ENCODE results near the gene UMAD1. TPM values are rescaled to one million over a fixed set of nuclear protein-coding genes. Genes with fewer than 3 reads are reported as not detected.

Gene UMAD1
- total RNA-seq, 1 donor from 2014 or later = 19.2 TPM

DNA sequence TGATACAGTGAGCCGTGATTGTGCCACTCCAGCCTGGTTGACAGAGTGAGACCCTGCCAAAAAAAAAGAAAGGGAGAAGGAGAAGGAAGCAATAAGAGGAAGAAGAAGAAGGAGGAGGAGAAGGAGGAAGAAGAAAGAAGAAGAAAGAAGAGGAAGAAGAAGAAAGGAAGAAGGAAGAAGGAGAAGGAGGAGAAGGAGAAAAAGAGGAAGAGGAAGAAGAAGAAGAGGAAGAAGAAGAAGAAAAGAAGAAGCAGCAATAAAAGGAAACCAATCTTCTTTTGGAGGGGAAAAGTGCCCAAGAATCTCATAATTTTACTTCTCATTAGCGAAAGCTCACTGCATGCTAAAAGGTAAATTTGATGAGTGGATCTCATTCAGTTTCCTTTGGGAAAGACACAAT, 242.3 kb downstream of the UMAD1 start:
- DNase-seq (ENCODE audit: low spot score) = no peak

DNA sequence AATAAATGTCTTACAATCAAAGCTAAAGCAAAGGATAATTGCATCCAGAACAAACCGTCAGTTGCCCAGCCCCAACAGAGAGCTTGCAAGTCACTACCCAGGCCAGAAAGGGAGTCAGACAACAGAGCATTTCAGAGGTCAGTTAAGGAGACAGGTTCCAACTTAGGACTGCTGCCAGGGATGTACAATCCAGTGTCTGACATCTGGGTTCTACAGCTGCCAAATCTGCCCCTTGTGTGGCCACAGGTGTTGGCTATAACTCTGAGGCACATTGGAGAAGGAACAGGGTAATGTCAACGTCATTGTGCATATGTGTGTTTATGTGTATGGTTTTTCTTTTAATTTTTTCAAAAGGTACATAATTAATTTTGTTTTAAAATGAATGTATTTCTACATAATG, 242.8 kb downstream of the UMAD1 start:
- DNase-seq (ENCODE audit: low spot score) = no peak

DNA sequence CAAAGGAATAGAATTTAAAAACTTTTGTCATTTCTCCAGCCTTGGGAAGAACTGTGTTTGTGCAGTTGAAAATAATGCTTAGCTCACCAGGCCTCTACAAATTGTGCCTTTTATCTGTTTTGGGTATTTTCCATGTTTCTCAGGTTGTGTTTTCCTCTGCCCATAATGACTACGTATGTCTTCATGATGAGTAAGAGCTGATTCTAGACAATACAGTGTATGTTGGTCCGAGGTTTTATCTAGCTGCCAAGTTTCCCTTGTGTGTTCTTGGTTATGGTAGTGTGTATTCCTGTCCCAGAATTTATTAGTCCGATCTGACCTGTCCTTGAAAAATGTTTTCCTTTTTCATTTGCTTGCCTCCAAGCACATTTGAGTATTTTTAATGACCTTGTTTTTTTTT, 244.3 kb downstream of the UMAD1 start:
- DNase-seq (ENCODE audit: low spot score) = no peak

DNA sequence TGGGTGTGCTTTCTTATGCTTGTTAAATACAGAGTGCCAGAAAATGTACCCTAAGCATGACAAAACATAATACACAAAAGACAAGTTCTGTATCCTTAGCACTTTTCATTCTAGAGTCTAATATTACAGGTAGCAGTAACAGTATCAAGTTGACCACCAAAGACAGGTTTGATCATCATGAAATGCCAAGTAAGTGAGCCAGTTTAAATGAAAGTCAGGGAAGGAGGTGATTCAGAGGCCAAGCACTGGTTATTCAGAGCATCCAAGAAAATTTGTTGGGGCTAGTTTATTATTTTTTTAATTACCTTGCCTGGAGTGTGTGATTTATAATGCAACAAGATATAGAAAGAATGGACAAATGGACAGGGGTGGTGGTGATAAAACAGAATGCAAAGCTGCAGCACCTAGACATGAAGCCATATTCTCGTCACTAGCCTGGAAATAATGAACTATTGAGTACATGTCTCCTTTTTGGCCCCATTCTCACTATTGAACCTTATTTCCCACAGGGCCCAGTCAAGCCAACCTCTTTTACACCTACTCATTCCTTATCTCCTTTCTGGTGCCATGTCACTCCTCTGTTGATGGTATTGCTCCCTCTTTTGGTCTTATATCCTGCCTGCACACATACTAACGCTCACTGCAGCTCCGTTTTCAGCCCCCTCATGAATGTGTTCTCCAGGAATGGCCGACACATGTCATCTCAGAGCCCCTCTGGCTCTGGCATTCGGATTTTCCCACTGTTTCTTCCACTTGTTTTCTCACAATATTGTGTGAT, 249.4 kb downstream of the UMAD1 start:
- DNase-seq (ENCODE audit: low spot score) = no peak

DNA sequence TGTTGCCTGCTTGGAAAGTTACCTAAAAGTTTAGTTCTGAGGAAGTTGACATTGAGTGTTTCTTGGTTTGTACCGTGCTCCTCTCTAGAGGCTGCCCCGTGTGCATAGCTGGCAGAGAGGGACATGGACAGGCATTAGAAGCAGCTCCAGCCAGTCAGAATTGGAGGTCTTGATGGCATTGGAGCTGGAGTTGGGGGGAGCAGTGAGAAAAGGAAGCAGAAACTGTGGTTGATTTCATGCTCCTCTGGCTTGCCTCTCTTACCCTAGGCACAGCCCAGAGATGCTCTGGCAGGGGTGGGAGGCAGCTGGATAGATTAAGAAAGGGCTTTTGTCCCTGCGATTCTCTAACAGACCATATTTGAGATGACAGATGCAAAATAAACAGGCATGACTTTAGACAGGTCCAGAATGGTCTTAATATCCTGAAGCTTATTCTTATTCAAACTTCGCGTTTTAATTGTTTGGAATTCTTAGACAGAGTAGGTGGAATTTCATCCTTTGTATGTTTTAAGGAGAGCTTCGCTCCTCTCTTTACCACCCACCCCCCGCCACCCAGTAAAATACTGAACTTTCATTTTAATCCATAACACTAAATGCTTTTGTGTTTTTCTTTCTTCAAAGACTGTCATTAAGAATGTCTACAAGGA, 254.6 kb downstream of the UMAD1 start:
- DNase-seq (ENCODE audit: low spot score) = no peak

DNA sequence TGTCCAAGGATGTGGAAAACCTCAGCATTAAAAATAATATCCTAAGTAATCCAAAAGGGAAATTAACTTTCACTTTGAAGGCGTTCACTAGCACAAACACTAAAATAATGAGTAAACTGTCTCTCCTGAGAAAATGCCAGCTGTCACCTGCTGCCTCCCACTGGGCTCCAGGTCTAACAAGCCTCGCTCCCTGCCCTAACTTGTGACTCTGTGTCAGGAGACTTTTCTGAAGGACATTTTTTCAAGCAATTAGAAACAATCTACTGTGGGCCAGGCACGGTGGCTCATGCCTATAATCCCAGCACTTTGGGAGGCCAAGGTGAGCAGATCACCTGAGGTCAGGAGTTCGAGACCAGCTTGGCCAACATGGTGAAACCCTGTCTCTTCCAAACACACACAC, 255.2 kb downstream of the UMAD1 start:
- peak; percentile 44 for DNase-seq (ENCODE audit: low spot score)

DNA sequence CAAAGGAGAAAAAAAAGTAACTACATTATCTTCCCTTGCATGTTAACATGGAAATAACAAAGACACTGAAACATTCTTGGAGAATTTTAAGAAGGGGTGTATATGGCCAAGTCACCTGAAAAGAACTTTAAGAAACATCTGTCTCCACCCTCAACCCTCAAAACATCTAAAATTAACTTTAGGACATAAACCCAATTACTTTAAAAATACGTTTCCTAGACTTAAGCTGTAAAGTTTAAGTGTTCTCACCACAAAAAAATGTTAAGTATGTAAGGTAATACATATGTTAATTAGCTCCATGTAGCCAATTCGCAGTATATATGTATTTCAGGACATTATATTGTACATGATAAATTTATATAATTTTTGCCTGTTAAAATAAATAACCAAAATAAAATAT, 257.0 kb downstream of the UMAD1 start:
- DNase-seq (ENCODE audit: low spot score) = no peak

DNA sequence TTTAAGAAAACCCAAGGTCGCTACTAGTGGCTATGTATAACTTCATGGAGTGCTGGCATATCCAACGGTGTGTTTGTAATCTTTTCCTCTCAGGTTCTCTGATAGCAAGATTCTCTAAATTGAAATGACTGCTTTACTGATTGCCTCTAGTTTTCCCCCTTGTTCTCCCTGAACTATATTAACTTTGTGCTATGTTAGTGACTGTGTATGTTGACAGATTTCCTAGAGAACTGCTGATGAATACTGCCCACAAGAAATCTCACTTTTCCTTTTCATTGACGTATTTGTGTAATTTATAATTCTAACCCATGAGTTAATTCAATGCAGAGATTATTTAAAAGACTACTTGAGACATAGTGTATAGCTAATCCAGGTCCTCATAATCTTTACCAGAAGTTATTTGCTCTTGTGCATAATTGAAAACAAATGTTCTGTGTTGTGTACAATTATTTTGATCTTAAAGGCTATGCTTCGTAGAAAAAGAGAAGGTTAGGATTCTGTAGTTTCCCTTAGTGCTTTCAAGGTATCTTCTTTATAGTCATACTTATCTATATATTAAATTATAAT, 257.5 kb downstream of the UMAD1 start:
- DNase-seq (ENCODE audit: low spot score) = no peak

DNA sequence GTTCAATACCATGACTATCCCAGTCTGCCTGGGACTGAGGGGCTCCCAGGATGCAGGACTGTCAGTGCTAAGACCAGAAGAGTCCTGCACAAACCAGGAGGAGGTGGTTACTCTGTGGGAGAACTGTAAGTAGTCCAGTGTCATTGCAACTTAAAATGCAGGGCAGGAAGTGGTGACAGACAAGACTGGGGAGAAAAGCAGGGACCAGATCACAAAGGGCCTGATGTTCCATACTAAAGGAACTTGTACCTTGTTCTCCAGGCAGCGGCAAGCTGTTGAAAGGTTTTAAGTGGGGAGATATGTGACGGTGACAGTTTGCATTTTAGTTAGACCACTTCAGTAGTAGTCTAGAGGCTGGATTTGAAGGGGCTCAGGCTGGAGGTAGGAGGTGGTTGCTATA, 262.3 kb downstream of the UMAD1 start:
- DNase-seq (ENCODE audit: low spot score) = no peak

DNA sequence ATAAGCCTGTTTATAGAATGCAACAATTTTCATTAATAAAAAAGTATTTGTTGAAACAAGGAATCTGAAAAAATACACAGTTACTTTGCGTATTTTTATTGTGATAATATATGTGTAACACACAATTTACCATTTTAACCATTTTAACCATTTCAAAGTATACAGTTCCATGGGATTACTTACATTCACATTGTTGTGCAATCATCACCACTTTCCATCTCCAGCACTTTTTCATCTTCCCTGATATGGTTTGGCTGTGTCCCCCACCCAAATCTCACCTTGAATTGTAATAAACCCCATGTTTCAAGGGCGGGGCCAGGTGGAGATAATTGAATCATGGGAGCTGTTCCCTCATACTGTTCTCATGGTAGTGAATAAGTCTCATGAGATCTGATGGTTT, 266.8 kb downstream of the UMAD1 start:
- no peak for DNase-seq (ENCODE audit: low spot score)

DNA sequence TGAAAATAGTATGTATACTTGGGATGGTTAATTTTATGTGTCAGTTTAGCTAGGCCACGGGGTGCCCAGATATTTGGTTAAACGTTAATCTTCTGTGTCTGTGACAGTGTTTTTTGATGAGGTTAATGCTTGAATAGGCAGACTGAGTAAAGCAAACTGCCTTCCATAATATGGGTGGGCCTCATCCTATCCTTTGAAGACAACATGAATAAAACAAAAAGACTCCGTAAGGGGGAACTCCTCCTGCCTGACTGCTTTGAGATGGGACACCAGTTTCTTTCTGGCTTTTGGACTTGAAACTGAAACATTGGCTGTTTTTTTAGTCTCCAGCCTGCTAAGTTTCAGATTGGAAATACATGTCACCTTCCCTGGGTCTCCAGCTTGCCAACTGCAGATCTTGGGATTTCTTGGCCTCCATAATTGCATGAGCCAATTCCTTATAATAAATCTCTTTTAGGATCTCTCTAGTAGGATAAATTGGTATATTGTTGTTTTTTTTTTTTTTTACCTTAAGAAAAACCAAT, 268.1 kb downstream of the UMAD1 start:
- DNase-seq (ENCODE audit: low spot score) = no peak

DNA sequence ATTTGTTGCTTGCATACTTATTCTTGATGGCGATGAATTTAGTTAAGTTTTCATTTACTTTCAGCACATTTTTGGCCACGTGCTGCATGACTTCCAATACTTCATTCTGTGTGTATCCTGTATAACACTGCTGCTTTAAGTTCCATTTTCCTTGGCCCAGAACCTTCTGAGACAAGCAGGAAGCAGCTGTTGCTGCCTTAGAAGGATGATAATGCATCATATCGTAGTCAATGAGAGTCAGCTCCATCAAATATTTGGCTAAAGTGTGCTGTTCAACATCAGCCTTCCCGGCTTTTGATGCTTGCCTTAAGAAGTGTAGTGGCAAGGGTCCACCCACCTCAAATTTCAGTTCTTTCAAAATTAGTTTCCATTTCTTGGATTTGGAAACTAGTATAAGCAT, 268.8 kb downstream of the UMAD1 start:
- no peak for DNase-seq (ENCODE audit: low spot score)

DNA sequence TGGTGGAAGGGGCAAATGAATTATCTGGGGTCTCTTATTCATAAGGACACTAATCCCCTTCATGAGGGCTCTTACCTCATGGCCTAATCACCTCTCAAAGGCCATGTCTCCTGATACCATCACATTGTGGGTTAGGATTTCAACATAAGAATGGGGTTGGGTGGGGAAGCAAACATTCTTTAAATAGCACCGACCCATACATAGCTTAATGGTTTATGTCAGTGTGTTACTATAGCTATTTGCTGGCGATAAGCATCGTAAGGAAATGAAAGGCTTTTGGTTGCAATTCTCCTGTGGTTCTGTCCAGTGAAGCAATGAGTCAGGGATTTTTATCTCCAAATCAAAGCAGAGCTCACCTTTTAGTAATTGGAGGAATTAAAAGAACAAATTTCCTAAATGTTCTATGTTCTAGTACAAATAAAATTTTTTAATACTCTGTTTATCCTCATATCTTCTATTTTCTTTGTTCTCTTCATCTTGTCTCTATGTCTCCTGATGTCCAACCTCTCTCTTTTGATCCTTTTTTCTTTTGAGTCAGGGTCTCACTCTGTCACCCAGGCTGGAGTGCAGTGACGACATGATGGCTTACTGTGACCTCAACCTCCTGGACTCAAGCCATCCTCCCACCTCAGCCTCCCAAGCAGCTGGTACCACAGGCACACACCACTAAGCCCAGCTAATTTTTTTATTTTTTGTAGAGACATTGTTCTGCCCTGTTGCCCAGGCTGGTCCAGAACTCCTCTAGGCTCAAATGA, 271.0 kb downstream of the UMAD1 start:
- no peak for DNase-seq (ENCODE audit: low spot score)

DNA sequence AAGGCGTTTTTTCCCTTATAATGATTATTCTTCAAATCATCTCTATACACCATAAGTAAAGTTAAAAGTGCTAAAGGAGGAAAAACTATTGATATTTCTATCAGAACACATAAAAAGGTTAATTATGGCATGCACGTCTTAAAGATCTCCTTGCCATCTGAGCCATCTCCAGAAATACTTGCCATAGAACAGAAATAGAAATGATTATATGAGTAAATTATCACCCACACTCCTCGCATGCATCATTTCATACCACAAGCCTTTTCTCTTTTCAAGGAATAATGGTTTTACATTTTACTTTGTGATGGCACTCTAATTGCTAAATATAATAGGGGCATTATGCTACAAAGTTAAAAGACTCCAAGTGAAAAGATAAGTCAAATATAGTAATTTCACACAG, 272.4 kb downstream of the UMAD1 start:
- no peak for DNase-seq (ENCODE audit: low spot score)

DNA sequence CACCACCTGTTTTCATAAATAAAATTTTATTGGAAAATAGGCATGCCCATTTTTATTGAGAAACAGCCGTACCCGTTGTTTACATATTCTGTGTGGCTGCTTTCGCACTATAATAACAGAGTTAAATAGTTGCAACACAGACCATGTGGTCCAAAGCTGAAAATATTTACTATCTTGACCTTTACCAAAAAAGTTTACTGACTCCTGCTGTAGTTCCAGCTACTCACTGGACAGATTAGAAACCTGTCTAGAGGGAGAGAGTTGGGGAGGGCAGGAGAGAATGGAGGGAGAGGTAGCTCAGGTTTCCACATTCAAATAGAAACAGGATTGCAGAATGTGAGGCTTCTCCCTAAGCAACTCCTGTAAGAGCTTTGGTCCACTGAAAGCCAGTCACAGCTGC, 273.0 kb downstream of the UMAD1 start:
- DNase-seq (ENCODE audit: low spot score) = no peak

DNA sequence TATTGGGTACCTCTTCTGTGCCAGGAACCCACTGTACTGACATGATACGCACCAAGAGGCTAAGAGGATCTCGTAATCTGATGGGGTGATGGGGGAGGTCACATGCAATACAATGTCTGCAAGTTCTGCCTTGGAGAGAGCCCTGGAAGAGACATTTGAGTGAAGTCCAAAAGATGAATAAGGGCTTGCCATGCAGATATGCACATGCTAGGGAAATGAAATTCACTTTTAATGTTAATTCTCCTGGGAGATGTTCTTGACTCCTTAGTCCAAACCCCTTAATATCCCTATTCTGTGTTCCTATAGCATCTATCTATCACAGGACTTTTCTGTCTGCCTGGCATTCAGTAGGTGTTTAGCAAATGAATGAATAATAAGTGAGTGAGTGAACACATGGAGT, 274.0 kb downstream of the UMAD1 start:
- DNase-seq (ENCODE audit: low spot score) = no peak

DNA sequence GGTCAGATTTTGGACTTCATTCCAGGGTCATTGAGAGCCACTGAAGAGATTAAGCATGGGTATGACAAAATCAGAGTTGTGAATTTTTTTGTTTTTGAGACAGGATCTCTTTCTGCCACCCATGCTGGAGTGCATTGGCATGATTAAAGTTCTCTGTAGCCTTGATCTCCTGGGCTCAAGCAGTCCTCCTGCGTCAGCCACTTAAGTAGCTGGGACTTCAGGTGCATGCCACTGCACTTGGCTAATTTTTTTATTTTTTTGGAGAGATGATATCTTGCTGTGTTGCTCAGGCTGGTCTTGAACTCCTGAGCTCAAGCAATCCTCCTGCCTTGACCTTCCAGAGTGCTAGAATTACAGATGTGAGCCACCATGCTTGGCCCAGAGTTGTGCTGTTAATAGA, 275.5 kb downstream of the UMAD1 start:
- no peak for DNase-seq (ENCODE audit: low spot score)

DNA sequence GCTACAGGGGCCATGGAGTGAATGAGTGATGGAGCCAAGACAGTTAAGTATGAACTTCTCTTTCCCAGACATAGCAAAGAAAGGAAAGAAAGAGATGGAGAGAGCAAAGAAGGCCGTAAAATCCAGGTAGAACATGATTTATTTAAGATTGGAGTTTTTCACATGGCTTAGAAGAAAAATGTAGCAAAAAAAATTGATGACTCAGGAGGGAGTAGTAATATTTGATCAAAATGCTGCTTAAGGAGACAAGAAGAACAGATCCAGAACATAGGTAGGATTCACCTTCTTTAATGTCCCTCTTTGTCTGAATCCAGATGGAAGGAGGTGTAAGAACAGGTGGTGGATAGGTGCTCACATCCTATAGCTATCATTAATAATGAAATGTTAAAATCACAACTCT, 277.0 kb downstream of the UMAD1 start:
- no peak for DNase-seq (ENCODE audit: low spot score)

DNA sequence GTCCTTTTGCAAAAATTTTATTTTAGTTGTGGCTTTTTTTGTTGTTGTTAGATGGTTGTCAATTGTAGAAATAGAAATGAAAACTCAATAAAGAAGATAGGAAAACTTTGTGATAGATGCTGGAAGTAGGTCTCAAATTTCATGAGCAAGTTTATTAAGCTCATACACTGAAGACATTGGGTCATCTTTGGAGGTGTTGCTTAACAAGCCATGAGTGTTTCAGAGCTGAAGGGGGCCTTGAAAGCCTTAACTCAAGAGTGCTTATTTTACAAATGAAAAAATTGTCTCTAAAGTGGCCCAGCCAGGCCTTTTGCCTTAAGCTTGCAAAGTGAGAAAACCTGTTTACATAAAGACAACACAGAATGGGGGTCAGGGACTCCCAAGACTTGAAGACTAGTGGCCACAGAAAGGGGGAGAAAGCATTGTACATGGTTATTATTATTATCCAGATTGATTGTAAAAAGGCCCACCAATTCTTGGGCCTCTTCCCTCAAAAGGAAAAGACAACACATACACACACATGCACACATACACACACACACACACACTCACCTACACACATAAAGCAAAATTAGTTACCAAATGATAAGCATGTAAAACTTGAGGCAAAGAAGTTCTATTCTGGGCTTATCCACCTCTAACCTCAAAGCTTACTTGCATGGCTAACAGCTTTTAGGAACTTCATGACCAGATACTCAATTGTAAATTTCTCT, 278.3 kb downstream of the UMAD1 start:
- DNase-seq (ENCODE audit: low spot score) = no peak

DNA sequence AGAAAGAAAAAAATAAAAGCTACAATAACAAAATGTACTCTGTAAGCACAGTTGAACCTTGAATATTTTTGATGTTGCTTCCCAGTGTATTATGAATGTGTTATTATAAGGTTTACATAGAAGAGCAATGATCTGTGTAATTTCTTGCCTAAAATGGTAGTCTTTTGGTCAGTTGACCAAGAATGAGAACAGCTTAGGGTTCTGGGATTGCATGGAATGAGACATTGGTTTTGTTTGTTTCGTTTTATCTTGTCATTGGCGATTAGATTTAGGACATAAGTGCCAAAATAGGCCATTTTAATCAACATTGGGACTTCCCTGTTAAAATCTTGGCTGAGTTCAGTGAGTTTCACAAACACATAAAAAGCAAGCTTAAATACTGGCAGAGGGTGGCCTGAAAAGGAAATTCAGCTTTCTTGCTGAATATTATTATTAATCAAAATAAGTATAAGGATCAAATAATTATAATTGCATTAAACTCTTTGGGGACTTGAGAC, 278.9 kb downstream of the UMAD1 start:
- no peak for DNase-seq (ENCODE audit: low spot score)

DNA sequence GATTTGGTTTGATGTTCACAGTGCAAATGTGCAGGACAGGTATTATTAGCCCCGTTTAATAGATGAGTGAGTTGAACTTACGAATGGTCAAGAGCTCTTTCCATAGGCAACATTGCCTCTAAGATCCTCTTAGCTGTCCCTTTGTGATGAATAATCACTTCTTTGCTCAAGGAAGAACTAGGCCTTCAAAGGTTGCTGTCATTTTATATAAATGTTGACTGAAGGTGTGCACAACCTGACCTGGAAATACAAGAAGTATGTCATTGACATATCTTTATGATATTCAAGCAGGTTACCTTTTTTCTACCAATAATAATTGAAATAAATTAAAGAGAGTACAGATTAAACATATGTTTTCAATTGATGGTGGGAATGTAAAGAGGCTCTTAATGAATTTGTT, 279.5 kb downstream of the UMAD1 start:
- no peak for DNase-seq (ENCODE audit: low spot score)

DNA sequence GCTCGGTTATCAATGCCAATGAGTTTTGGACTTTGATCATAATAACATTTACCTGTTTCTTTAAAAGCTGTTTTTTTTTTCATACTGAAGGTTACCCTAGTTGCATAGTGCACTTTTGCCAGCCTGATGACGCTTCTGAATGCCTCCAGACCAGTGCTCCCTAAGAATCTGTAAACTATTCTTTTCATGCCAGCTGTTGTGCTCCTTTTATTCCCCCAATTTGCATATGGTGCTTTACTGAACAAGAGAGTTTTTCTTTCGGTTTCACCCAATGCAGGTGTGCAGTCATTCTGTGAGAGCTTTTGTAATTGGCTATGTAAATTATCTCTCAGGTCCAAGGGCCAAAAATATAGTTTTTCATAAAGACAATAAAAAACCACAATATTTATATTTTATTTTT, 279.9 kb downstream of the UMAD1 start:
- no peak for DNase-seq (ENCODE audit: low spot score)

Data from ureter (tissue), 1 donor.